Testis (tissue), 2 donors: Measurements from ENCODE around the gene FBXW9.

Experiments used
- CTCF ChIP-seq, 3 experiments: fragments of 450-650 bp in 2 of 3; fragments of 200-600 bp in 1 of 3; sonication (generic) in 1 of 3; IDR thresholded peaks; one replicate each; pipeline ENCODE4 v1.5.1; 2016 to 2019; ENCODE audit warnings: antibody characterized with exemption in 3 of 3, mild to moderate bottlenecking in 2 of 3, moderate library complexity in 1 of 3
- POLR2A ChIP-seq: fragments of 450-650 bp; IDR thresholded peaks from one replicate; pipeline ENCODE4 v1.6.1; 2017; ENCODE audit warnings: antibody characterized with exemption, mild to moderate bottlenecking, moderate library complexity

GRCh38 chr19:12668346-12668745 is 28.1 kb downstream of the FBXW9 start:
- TF ChIP-seq CTCF (IDR thresholded peaks at IDR 0.05) (no peak), POLR2A (no peak)
